ENCODE data around the gene YIF1A. TPM values are rescaled to one million over a fixed set of nuclear protein-coding genes. Genes with fewer than 3 reads are reported as not detected.

Gene YIF1A
- polyA plus RNA-seq, 3 donors: 50.0 to 81.1 (median 63.8) TPM

GRCh38 chr11:66259956-66260355 is 29.0 kb downstream of the YIF1A start:
- H3K4me3 ChIP-seq (replicated peaks in 1 of 3; ENCODE audit: low read depth in 2 of 3, low read length in 3 of 3): no peak overlapping the region
- no peak overlapping the region for H3K27ac ChIP-seq (ENCODE audit: low read depth in 1 of 2, low read length in 2 of 2)
- Mint-ChIP-seq H3K4me3 (peak overlapping the region in 1 of 2 donors; percentile 26), H3K36me3 (peaks cover 7 to 13% of the 10 kb centered on the region in 2 donors), H3K4me1 (peaks cover 11% of the 10 kb centered on the region), H3K9me3 (peaks cover 0 to 19% (median 3%) of the 10 kb centered on the region in 7 donors), H3K27ac (peak overlapping the region in 1 of 7 donors; percentile 41), H3K27me3 (ENCODE audit: low read depth in 3 of 3) (peaks cover 34 to 51% (median 41%) of the 10 kb centered on the region in 3 donors)
- H3K36me3 ChIP-seq (replicated peaks in 1 of 2; ENCODE audit: control insufficient read depth in 1 of 2, insufficient read depth in 2 of 2, low read length in 2 of 2): no peaks in the 10 kb centered on the region
- DNase-seq: no peak
- no peak for TF ChIP-seq CTCF (IDR thresholded peaks at IDR 0.05)
- 100% methylated on average over 3 of the region's 4 CpGs for WGBS (ENCODE audit: insufficient coverage)
- H3K4me2 ChIP-seq (replicated peaks; ENCODE audit: extremely low read depth, low read length, poor library complexity, severe bottlenecking): no peak overlapping the region
- H3K79me2 ChIP-seq (ENCODE audit: insufficient read depth, low read length): no peaks in the 10 kb centered on the region
- peaks cover 20 to 37% of the 10 kb centered on the region in 2 donors for H3K27me3 ChIP-seq (ENCODE audit: control insufficient read depth in 2 of 2, insufficient read depth in 2 of 2, low read length in 2 of 2)
- no peak overlapping the region for H3K9ac ChIP-seq (ENCODE audit: insufficient read depth, low read length, poor library complexity, severe bottlenecking)
- H3K4me1 ChIP-seq (ENCODE audit: control insufficient read depth in 1 of 2, insufficient read depth in 2 of 2, low read length in 2 of 2): peaks cover 16 to 21% of the 10 kb centered on the region in 2 donors
- no peak overlapping the region for H2AFZ ChIP-seq (ENCODE audit: insufficient read depth, low read depth, low read length, poor library complexity, severe bottlenecking)
- intact Hi-C loops (cut with micrococcal nuclease): no loop called here
- no peaks in the 10 kb centered on the region for H4K20me1 ChIP-seq (ENCODE audit: insufficient read depth, low read length)
- peaks cover 0 to 8% of the 10 kb centered on the region in 2 donors for H3K9me3 ChIP-seq (replicated peaks in 1 of 2; ENCODE audit: control insufficient read depth in 1 of 2, insufficient read depth in 1 of 2, low read length in 2 of 2)

DNA sequence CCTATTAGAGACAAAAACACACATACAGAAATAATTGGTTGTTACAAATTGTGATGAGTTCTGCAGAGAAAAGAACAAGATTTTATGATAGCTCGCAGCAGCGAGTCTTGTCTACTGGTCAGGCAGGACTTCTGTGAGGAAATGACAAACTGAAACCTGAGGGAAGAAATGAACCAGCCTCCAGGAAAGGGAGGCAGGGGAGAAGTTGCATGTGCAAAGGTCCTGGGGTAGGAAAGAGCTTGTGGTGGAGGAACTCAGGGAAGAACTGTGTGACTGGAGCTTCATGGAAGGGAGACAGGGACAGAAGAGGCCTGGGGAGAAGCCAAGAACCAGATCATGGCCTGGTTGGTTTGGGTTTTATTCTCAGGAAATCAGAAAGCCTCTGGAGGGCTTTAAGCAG is 29.7 kb downstream of the YIF1A start:
- intact Hi-C loops (cut with micrococcal nuclease): no loop called here
- no peak for TF ChIP-seq CTCF (IDR thresholded peaks at IDR 0.05)
- H3K27ac Mint-ChIP-seq: peak overlapping the region in 1 of 7 donors; percentile 48

More for the DNA sequence above, 29.7 kb downstream of the YIF1A start:
- Histone ChIP-seq H3K9ac (ENCODE audit: insufficient read depth, low read length, poor library complexity, severe bottlenecking) (no peak overlapping the region), H3K27me3 (ENCODE audit: control insufficient read depth in 2 of 2, insufficient read depth in 2 of 2, low read length in 2 of 2) (peaks cover 20 to 40% of the 10 kb centered on the region in 2 donors), H3K27ac (ENCODE audit: low read depth in 1 of 2, low read length in 2 of 2) (no peak overlapping the region), H3K9me3 (replicated peaks in 1 of 2; ENCODE audit: control insufficient read depth in 1 of 2, insufficient read depth in 1 of 2, low read length in 2 of 2) (peaks cover 0 to 8% of the 10 kb centered on the region in 2 donors), H2AFZ (ENCODE audit: insufficient read depth, low read depth, low read length, poor library complexity, severe bottlenecking) (no peak overlapping the region), H3K4me1 (ENCODE audit: control insufficient read depth in 1 of 2, insufficient read depth in 2 of 2, low read length in 2 of 2) (peaks cover 16 to 21% of the 10 kb centered on the region in 2 donors), H4K20me1 (ENCODE audit: insufficient read depth, low read length) (no peaks in the 10 kb centered on the region), H3K4me3 (replicated peaks in 1 of 3; ENCODE audit: low read depth in 2 of 3, low read length in 3 of 3) (no peak overlapping the region), H3K79me2 (ENCODE audit: insufficient read depth, low read length) (no peaks in the 10 kb centered on the region), H3K4me2 (replicated peaks; ENCODE audit: extremely low read depth, low read length, poor library complexity, severe bottlenecking) (no peak overlapping the region), H3K36me3 (replicated peaks in 1 of 2; ENCODE audit: control insufficient read depth in 1 of 2, insufficient read depth in 2 of 2, low read length in 2 of 2) (no peaks in the 10 kb centered on the region)
- Mint-ChIP-seq H3K4me1 (peaks cover 11% of the 10 kb centered on the region), H3K27me3 (ENCODE audit: low read depth in 3 of 3) (peaks cover 39 to 56% (median 48%) of the 10 kb centered on the region in 3 donors), H3K36me3 (peaks cover 7 to 12% of the 10 kb centered on the region in 2 donors), H3K9me3 (peaks cover 0 to 19% (median 3%) of the 10 kb centered on the region in 7 donors), H3K4me3 (no peak overlapping the region)
- WGBS (ENCODE audit: insufficient coverage): 100% methylated on average over 2 of the region's 2 CpGs
- no peak for DNase-seq
